ENCODE data around the gene TSSC4.

TSSC4 gene

GRCh38 chr11:2445746-2446551, 45.4 kb downstream of the TSSC4 start:
- peak overlapping the region; percentile 55 for H3K4me3 ChIP-seq (ENCODE audit: low read depth, low read length)
- no peak overlapping the region for H3K9ac ChIP-seq (ENCODE audit: low read depth, low read length)
- no peaks in the 10 kb centered on the region for H3K36me3 ChIP-seq (ENCODE audit: control insufficient read depth, insufficient read depth, low read length)
- H3K27me3 ChIP-seq (ENCODE audit: control insufficient read depth, insufficient read depth, low read length): peaks cover 48% of the 10 kb centered on the region
- H3K4me1 ChIP-seq (ENCODE audit: control insufficient read depth, insufficient read depth, low read length): no peaks in the 10 kb centered on the region
- no peaks in the 10 kb centered on the region for H3K9me3 ChIP-seq (ENCODE audit: control insufficient read depth, insufficient read depth, low read length)

- peaks cover 47% of the 10 kb centered on the region for H3K27me3 ChIP-seq (ENCODE audit: control insufficient read depth, insufficient read depth, low read length)
- no peaks in the 10 kb centered on the region for H3K9me3 ChIP-seq (ENCODE audit: control insufficient read depth, insufficient read depth, low read length)
- H3K36me3 ChIP-seq (ENCODE audit: control insufficient read depth, insufficient read depth, low read length): no peaks in the 10 kb centered on the region
- no peak overlapping the region for H3K4me3 ChIP-seq (ENCODE audit: low read depth, low read length)
- H3K4me1 ChIP-seq (ENCODE audit: control insufficient read depth, insufficient read depth, low read length): no peaks in the 10 kb centered on the region
- no peak overlapping the region for H3K9ac ChIP-seq (ENCODE audit: low read depth, low read length)
Observed at GRCh38 chr11:2446590-2447252, 46.2 kb downstream of the TSSC4 start.

DNA sequence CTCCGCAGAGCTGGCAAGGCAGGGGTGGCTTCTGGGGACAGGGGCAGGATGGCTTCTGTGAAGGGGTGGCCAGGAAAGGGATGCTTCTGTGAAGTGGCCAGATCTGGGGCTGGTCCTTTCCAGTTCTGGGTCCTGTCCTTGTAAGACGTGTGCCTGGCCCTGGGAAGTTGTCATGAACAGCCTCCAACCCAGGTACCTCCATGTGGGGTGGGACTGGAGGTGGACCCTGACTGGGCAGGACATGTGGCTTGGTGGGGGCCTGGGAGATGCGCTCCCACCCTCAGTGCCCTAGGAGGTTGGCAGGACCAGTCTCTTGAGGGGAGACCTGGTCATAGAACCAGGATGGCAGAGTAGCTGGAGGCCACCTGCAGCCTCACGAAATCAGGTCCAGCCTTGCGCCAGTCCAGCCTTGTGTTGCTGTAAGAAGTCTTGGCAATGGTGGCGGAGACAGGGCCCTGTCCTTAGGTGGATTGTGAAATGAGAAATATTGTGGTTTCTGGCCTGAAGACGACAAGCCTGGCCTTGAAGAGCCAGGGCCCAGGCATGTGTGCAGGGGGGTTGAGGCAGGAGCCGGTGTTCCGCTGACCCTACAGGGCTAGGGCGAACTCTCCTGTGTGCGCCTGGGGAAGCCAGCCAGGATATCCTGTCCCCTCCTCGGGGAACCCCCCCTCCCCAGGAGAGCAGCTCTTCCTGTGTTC, 46.9 kb downstream of the TSSC4 start:
- H3K4me1 ChIP-seq (ENCODE audit: control insufficient read depth, insufficient read depth, low read length): no peaks in the 10 kb centered on the region
- no peak overlapping the region for H3K4me3 ChIP-seq (ENCODE audit: low read depth, low read length)
- H3K9me3 ChIP-seq (ENCODE audit: control insufficient read depth, insufficient read depth, low read length): no peaks in the 10 kb centered on the region
- peaks cover 47% of the 10 kb centered on the region for H3K27me3 ChIP-seq (ENCODE audit: control insufficient read depth, insufficient read depth, low read length)
- no peak overlapping the region for H3K9ac ChIP-seq (ENCODE audit: low read depth, low read length)
- no peaks in the 10 kb centered on the region for H3K36me3 ChIP-seq (ENCODE audit: control insufficient read depth, insufficient read depth, low read length)

GRCh38 chr11:2447951-2448650, 47.6 kb downstream of the TSSC4 start:
- H3K4me3 ChIP-seq (ENCODE audit: low read depth, low read length): no peak overlapping the region
- no peaks in the 10 kb centered on the region for H3K36me3 ChIP-seq (ENCODE audit: control insufficient read depth, insufficient read depth, low read length)
- no peaks in the 10 kb centered on the region for H3K9me3 ChIP-seq (ENCODE audit: control insufficient read depth, insufficient read depth, low read length)
- H3K4me1 ChIP-seq (ENCODE audit: control insufficient read depth, insufficient read depth, low read length): no peaks in the 10 kb centered on the region
- no peak overlapping the region for H3K9ac ChIP-seq (ENCODE audit: low read depth, low read length)
- peaks cover 42% of the 10 kb centered on the region for H3K27me3 ChIP-seq (ENCODE audit: control insufficient read depth, insufficient read depth, low read length)

DNA sequence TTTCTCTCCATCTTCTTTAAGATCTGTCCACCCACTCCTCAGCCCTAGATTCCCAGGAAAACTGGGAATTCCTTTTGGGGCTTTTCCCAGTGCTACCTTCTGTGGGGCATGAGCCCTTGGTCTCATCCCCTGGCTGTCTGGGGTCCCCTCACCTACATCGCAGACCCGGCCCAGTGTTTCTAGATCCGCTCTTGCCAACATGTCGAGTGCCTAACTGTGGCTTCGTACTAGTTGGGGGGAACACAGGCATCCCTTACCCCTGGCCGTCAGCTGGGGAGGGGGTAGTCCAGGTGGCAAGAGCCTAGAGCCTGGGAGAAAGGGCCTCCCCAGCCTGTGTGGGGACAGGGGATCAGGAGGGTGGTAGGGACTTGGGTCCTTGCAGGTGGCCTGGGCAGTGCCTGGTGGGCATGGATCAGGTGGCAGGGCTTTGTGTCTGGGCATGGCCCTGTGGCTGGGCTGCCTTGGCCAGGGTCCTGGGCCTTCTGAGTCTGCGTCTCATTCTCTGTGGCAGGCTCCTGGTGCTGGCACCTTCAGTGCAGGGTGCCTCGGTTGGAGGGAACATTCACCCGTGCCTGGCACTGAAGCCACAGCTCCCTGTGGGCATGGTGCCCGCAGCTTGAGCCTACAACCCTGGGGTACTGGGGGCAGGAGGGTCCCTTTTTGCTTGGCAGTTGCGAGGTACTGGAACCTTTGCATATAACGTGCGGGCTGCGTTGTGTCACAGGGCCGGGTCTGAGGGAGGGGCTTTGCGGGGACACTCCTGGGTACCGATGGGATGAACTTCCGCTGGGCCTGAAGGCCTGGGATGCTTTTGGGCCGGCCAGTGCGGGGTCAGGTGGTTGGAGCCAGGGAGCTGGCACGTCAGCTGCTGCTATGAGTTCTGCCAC, 48.4 kb downstream of the TSSC4 start:
- Histone ChIP-seq H3K4me3 (ENCODE audit: low read depth, low read length) (no peak overlapping the region), H3K9me3 (ENCODE audit: control insufficient read depth, insufficient read depth, low read length) (no peaks in the 10 kb centered on the region), H3K4me1 (ENCODE audit: control insufficient read depth, insufficient read depth, low read length) (no peaks in the 10 kb centered on the region), H3K36me3 (ENCODE audit: control insufficient read depth, insufficient read depth, low read length) (no peaks in the 10 kb centered on the region), H3K27me3 (ENCODE audit: control insufficient read depth, insufficient read depth, low read length) (peaks cover 37% of the 10 kb centered on the region), H3K9ac (ENCODE audit: low read depth, low read length) (no peak overlapping the region)

GRCh38 chr11:2449548-2450320, 49.2 kb downstream of the TSSC4 start:
- Histone ChIP-seq H3K27me3 (ENCODE audit: control insufficient read depth, insufficient read depth, low read length) (peaks cover 37% of the 10 kb centered on the region), H3K4me1 (ENCODE audit: control insufficient read depth, insufficient read depth, low read length) (no peaks in the 10 kb centered on the region), H3K9ac (ENCODE audit: low read depth, low read length) (no peak overlapping the region), H3K9me3 (ENCODE audit: control insufficient read depth, insufficient read depth, low read length) (no peaks in the 10 kb centered on the region), H3K4me3 (ENCODE audit: low read depth, low read length) (no peak overlapping the region), H3K36me3 (ENCODE audit: control insufficient read depth, insufficient read depth, low read length) (no peaks in the 10 kb centered on the region)

GRCh38 chr11:2450321-2451041, 49.9 kb downstream of the TSSC4 start:
- Histone ChIP-seq H3K9me3 (ENCODE audit: control insufficient read depth, insufficient read depth, low read length) (no peaks in the 10 kb centered on the region), H3K27me3 (ENCODE audit: control insufficient read depth, insufficient read depth, low read length) (peaks cover 36% of the 10 kb centered on the region), H3K4me1 (ENCODE audit: control insufficient read depth, insufficient read depth, low read length) (no peaks in the 10 kb centered on the region), H3K9ac (ENCODE audit: low read depth, low read length) (no peak overlapping the region), H3K4me3 (ENCODE audit: low read depth, low read length) (no peak overlapping the region), H3K36me3 (ENCODE audit: control insufficient read depth, insufficient read depth, low read length) (no peaks in the 10 kb centered on the region)

- no peaks in the 10 kb centered on the region for H3K36me3 ChIP-seq (ENCODE audit: control insufficient read depth, insufficient read depth, low read length)
- peaks cover 29% of the 10 kb centered on the region for H3K27me3 ChIP-seq (ENCODE audit: control insufficient read depth, insufficient read depth, low read length)
- no peak overlapping the region for H3K9ac ChIP-seq (ENCODE audit: low read depth, low read length)
- no peaks in the 10 kb centered on the region for H3K4me1 ChIP-seq (ENCODE audit: control insufficient read depth, insufficient read depth, low read length)
- H3K9me3 ChIP-seq (ENCODE audit: control insufficient read depth, insufficient read depth, low read length): no peaks in the 10 kb centered on the region
- no peak overlapping the region for H3K4me3 ChIP-seq (ENCODE audit: low read depth, low read length)
Observed at GRCh38 chr11:2451336-2451735, 50.8 kb downstream of the TSSC4 start.

DNA sequence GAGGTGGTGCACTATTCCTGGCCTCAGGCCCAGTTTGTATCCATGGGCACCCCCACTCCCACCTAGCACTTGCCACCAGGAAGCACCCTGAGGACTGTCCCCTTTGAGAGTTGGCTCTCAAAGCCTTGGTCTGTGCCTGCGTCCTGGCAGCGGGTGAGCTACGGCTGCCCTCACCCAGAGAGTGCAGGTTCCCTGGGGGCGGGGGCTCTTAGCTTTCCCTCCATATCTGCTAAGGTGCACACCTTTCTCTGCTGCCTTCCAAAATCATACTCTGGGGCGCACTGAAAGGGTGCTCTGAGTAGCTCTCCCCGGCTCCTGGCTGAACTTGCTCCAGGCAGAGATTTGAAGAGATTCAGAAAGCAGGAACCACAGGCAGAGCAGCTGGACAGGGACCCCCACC, 51.4 kb downstream of the TSSC4 start:
- H3K36me3 ChIP-seq (ENCODE audit: control insufficient read depth, insufficient read depth, low read length): no peaks in the 10 kb centered on the region
- H3K4me1 ChIP-seq (ENCODE audit: control insufficient read depth, insufficient read depth, low read length): no peaks in the 10 kb centered on the region
- no peak overlapping the region for H3K4me3 ChIP-seq (ENCODE audit: low read depth, low read length)
- H3K27me3 ChIP-seq (ENCODE audit: control insufficient read depth, insufficient read depth, low read length): peaks cover 23% of the 10 kb centered on the region
- H3K9ac ChIP-seq (ENCODE audit: low read depth, low read length): no peak overlapping the region
- no peaks in the 10 kb centered on the region for H3K9me3 ChIP-seq (ENCODE audit: control insufficient read depth, insufficient read depth, low read length)
